ENCODE data around the gene FBXW8.

Gene FBXW8

GRCh38 chr12:117000316-117000715 lies 89.6 kb downstream of the FBXW8 start:
- DNase-seq = no peak

DNA sequence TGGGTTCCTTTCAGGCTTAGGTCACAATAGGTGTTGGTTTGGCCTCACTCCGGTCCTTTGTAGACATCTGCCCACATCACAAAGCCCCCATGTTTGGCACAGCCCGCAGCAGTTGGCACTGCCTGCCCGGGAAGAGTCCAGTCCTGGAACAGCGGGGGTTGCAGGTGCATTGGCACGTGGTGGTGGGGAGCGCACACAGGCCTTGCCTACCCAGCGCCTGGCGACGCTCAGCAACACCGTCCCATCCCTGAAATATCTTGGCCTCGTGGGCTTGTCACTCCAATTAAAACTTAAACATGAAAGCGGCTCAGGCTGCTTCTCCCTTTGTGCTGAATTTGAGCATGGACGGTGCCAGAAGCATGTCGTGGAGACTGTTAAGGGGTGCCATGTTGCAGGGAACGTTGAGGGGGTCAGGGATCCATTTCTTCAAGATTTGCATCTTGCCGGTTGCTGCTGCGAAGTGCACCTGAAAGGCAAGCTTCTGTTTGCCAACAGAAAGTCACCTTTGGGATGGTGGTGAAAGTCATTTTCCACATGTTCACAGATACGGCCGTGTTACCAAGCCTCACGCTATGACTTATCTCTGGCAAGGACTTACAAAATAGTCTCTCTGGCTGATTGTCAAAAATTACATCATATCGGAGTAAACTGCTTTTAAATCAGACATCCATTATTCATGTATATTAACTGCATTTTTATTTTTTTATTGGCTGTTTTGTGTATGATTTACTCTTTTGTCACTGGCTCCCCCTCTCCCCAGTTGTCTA lies 91.5 kb downstream of the FBXW8 start:
- DNase-seq = no peak

DNA sequence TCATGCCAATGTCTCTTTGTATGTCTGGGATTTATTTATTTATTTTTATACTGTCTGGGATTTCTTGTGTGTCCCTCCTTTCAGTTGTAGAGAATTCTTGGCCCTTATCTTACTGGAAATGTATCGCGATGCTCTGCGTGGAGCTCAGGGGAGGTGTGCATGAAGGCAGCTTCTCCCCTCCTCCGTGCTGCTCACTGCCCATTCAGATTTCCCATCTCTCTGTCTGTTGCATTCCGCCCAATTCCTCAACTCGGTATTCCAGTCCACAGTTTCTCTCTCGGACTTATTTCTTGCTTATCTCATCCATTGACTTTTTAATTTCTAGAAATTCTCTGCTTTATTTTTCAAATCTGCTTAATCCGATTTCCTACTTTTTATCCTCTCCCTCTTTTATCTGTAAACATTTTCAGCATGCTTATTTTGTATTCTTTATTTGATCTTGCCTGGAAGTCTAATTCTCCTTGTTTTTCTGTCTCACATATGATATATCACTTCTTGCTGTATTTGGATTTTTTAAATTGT lies 93.2 kb downstream of the FBXW8 start:
- DNase-seq = no peak

- DNase-seq = no peak
Observed at GRCh38 chr12:117005417-117006046, 94.8 kb downstream of the FBXW8 start.

- DNase-seq = no peak
Observed at GRCh38 chr12:117006333-117006732, 95.6 kb downstream of the FBXW8 start.

GRCh38 chr12:117007577-117007976 lies 96.8 kb downstream of the FBXW8 start:
- no peak for DNase-seq

GRCh38 chr12:117009759-117010158 lies 99.0 kb downstream of the FBXW8 start:
- DNase-seq = no peak

- DNase-seq = no peak
Observed at GRCh38 chr12:117010693-117011451, 100.1 kb downstream of the FBXW8 start.

DNA sequence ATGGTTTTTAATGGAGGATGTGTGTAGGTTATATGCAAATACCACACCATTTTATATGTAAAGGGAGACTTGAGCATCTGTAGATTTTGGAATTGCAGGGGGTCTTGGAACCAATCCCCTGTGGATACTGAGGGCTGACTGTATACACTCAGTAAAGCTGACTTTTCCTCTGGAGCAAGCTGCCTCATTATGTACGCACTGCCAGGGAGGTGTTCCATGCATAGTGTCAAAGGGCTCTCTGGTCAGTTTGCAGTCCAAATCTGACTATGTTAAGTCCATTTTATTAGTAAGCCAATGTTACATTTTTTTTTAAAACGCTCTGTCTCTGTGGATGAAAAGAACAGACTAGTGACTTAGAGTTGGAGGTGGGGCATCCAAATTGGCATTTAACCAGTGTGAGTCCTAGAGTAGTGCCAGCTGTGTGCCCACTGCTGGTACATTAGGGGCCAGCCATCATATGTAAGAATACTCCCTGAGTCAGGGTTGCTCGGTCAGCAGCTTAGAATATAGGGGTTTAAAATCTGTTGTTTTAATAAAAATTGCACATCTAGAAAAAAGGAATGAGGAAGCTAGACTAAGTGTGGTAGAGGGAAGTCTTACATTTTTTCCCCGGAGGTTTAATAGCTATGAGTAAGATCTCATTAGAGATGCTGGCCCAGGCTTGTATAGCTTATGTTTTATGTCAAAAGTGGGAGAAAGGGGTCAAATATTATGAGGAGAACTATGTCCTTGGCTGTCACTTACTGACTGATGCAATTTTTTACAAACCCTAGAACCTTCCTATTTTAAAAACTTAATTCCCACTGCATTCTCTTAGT lies 101.4 kb downstream of the FBXW8 start:
- DNase-seq = no peak

- no peak for DNase-seq
Observed at GRCh38 chr12:117013726-117014125, 103.0 kb downstream of the FBXW8 start.

DNA sequence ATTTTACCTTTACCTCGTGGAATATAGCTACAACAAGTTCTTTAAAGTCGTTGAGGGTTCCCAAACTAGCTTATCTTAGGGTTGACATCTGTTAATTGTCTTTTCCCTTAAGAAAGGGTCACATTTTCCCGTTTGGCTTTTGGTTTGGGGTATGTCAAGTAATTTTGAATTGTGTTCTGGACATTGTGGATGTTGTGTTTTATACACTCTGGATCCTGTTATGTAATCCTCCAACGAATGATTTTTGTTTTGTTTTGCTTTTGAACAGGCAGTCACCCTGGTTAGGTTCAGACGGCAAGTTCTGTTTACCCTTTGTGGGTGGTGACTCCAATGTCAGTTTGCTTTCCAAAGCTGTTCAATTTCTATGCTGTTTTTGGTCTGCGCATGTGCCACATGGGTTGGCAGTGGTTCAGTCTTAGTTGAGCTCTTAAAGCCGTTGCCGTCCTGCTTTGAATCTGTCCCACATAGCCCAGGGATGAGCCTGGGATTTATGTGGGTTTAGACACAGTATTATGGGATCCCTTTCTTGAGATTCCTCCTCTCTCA lies 103.7 kb downstream of the FBXW8 start:
- no peak for DNase-seq

- no peak for DNase-seq
Observed at GRCh38 chr12:117015811-117016210, 105.1 kb downstream of the FBXW8 start.

GRCh38 chr12:117017807-117018206 lies 107.1 kb downstream of the FBXW8 start:
- DNase-seq = no peak

DNA sequence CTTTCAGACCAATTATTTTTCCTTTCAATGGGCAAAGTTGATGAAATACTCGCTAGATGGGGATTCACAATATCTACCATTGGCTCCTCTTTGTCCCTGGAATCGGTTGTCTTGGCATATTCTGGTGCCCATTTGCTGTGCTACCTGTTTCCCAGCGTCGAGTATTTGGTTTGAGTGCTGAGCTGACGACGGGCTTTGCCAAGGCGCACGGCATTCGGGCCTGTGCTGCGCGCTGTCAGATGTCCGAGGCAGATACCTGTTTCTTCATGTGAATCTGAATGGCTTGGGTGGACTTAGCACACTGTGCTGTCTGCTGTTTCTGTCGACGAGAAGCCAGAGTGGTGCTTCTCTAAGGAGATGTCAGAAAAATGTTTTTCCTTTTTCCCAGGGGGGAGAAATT lies 107.5 kb downstream of the FBXW8 start:
- DNase-seq = no peak

DNA sequence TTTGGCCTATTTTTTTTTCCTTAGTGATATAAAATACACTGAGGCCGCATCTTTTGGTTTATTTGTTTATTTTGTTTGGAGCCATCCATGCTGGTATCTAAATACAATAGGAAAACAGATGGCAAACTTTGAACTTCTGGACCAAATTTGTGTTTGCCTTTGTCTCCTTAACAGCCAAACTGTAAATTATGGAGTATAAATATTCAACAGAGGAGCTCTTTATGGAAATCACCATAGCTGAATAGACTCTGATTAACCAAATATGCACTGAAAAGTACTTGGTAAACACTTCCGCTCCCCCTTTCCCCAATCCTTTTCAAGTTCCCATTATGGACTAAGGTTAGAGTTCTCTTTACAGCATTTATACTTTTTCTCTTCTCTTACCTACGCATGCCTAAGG lies 107.9 kb downstream of the FBXW8 start:
- no peak for DNase-seq

- no peak for DNase-seq
Observed at GRCh38 chr12:117019866-117020265, 109.1 kb downstream of the FBXW8 start.

DNA sequence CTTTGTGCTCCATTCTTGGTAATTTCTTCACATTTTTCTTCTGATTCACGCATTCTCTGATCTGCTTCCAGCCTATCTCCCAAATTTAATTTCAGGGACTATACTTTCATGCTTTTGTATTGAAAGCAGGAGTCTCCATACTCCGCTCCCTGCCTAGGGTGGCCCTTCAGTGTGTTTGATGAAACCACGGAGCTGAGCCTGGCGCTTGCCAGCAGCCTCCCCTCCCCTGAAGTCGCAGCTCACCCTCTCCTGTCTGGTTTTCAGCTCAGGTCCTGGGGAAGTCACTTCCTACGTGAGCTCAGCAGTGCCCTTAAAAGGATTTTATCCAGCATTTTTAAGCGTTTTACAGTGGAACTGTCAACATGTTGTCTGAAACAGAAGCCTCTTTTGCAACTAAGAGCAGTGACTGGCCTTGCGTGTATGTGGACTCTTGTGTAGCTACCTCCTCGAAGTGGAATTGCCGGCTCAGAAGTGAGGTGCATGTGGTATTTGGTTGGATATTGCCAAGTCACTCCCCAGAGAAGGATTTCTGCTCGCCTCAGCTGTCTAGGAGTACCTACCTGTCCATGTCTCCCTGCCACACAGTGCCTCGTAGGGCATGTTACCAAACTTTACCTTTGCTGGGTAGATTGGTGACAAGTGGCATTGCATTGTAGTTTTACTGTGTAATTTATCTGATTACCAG lies 109.9 kb downstream of the FBXW8 start:
- DNase-seq = no peak

DNA sequence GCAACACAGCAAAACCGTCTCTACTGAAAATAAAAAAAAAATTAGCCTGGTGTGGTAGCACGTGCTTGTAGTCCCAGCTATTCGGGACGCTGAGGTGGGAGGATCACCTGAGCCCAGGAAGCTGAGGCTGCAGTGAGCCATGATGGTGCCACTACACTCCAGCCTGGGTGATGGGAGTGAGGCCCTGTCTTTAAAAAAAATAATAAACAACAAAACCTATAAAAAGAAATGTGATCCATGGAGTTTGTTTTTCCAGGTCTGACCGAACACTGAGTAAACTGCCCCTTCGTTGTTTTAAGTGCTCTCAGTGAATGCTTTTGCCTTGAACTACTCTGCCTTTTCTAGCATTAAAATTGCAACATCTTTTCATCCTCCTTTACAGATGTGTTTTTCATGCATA lies 111.7 kb downstream of the FBXW8 start:
- DNase-seq = no peak

DNA sequence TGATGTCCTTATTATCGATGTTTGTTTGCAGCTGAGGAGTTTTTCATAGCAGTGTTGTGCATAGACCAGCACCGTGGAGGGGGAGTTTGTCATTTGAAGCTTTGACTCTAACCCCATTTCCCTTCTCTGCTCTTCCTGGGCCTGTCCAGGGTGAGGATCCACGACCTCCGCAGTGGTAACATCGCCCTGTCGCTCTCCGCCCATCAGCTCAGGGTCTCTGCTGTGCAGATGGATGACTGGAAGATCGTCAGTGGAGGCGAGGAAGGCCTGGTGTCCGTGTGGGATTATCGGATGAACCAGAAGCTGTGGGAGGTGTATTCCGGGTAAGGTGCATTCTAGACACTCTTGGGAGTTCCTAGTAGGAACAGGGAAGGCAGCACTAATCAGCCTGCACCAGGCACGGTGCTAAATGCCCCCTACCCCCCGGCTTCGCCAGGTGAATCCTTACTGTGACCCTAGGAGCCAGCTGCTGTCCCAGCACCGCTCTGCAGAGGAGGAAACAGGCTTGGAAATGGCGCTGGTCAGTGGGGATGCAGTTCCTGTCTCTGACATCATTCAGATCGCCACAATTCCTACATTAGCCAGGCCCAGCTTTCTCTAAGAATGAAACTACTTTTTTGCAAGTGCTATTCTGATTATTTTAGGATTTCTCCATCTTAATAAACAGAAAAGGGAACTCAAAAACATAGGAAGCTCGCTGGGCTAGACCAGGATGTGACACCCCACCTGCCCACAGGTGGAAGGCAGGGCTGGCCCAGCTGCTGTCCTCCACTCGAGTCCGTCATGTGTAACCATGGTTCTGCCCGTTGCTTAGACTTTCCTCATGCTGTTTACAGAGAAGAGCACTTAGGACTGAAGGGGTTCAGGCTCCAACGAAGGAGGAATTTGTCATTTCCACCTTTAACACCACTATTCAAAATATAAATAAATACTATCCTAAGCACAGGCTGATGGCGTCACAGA lies 113.5 kb downstream of the FBXW8 start:
- no peak for DNase-seq

DNA sequence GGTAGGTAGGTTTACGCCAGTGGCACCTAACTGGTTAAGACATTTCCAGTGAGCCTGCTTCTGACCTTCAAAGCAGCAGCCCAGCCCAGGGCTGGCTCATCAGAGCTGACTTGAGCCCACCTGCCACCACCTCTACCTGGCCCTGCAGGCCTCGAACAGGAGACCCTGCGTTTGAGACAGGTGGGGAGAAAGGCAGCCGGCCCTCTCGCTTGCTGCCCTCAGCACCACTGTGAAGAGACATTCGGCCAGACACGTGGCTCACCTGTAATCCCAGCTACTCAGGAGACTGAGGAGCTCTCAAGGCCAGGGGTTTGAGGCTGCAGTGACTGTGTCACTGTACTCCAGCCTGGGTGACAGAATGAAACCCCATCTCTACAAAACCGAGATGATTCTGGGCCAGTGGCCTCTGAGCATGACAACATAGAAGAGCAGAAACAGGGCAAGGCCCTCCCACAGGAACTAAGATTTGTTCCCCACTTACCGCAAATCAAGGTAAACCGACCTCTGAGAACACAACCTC lies 114.3 kb downstream of the FBXW8 start:
- no peak for DNase-seq
